Adipocyte (in vitro differentiated cells): ENCODE data around the gene LMTK3.

Experiments
- DNase-seq: peaks from one replicate; pipeline ENCODE4 v3.0.0-alpha.2; 2015; ENCODE audit warnings: low read depth
- H3K27me3 ChIP-seq: replicated peaks from 2 replicates; pipeline ENCODE4 v1.7.0; 2013; ENCODE audit warnings: mild to moderate bottlenecking, low read length, moderate library complexity; ENCODE audit not compliant: control insufficient read depth, insufficient read depth
- H3K36me3 ChIP-seq: 2 replicates; pipeline ENCODE4 v1.7.0; 2013; ENCODE audit warnings: low read length, mild to moderate bottlenecking, moderate library complexity; ENCODE audit not compliant: control insufficient read depth, insufficient read depth, severe bottlenecking
- H3K4me1 ChIP-seq: 2 replicates; pipeline ENCODE4 v1.7.0; 2013; ENCODE audit warnings: mild to moderate bottlenecking, low read length, moderate library complexity; ENCODE audit not compliant: control insufficient read depth, insufficient read depth
- H3K4me3 ChIP-seq: 2 replicates; pipeline ENCODE4 v1.7.0; 2013; ENCODE audit warnings: mild to moderate bottlenecking, low read length, moderate library complexity
- H3K9ac ChIP-seq: 2 replicates; pipeline ENCODE4 v1.7.0; 2013; ENCODE audit warnings: mild to moderate bottlenecking, low read length, moderate library complexity
- H3K9me3 ChIP-seq: 2 replicates; pipeline ENCODE4 v1.7.0; 2013; ENCODE audit warnings: mild to moderate bottlenecking, low read length, moderate library complexity; ENCODE audit not compliant: control insufficient read depth

LMTK3 gene

GRCh38 chr19:48446579-48446978 lies 65.1 kb downstream of the LMTK3 start:
- H3K9me3 ChIP-seq: no peaks in the 10 kb centered on the region
- H3K9ac ChIP-seq: peak overlapping the region; percentile 95
- H3K36me3 ChIP-seq: peaks cover 43% of the 10 kb centered on the region
- peaks cover 14% of the 10 kb centered on the region for H3K4me1 ChIP-seq
- no peak for DNase-seq
- peak overlapping the region; percentile 94 for H3K4me3 ChIP-seq
- no peaks in the 10 kb centered on the region for H3K27me3 ChIP-seq

DNA sequence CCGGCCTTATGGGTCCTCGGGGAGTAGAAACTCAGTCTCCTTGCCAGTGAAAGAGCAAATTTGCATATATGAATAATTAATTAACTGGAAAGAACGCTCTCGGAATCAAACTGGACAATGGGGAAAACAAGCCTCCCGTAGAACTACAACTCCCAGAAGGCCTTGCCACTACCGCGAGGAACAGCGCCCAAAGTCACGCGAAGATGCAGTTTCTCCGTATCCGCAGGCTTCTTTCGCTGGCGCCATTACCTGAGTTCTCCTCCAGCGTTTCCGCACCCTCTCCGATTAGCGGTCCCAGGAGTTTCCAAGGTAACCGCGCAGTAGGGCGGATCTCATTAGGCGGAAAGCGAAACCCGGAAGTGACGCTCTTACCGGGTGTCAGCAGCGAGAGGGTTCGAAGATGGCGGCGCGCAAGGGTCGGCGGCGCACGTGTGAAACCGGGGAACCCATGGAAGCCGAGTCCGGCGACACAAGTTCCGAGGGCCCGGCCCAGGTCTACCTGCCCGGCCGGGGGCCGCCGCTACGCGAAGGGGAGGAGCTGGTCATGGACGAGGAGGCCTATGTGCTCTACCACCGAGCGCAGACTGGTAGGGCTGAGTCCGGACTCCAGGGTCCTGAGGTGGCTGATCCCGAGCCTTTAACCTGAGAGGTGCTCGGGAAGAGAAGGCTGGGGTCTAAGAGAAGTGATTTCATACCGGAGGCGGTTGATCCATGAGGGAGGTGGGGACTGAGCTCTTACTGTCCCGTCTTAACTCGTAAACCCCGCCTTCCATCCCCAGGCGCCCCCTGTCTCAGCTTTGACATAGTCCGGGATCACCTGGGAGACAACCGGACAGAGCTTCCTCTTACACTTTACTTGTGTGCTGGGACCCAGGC lies 65.8 kb downstream of the LMTK3 start, which contains the start of gene GRWD1:
Gene GRWD1, plus strand, starts transcription at position 378 of the 876 bp plus-strand sequence. Its CDS starts 23 bp downstream, at position 401.
- Histone ChIP-seq H3K36me3 (peaks cover 36% of the 10 kb centered on the region), H3K9ac (peak within 1 kb of the TSS; percentile 95), H3K9me3 (no peaks in the 10 kb centered on the region), H3K4me1 (peaks cover 14% of the 10 kb centered on the region), H3K4me3 (peak within 1 kb of the TSS; percentile 94), H3K27me3 (no peaks in the 10 kb centered on the region)
- peak; percentile 93 for DNase-seq

DNA sequence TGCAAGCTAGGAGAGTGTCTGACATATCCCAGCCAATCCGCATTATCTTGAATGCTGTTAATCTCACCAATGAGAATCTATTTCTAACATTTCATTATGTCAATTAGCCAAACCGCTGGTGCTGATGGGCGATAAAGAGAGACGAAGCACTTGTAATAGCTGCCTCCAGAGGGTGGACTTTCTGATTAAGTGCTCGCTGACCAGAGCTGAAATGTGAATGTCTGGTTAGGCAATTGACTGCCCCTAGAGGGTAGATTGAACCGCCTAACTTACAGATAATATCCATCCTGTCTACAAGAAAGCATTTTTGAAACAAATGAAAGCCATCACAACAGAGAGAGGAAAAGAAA lies 66.4 kb downstream of the LMTK3 start:
- H3K9ac ChIP-seq: peak overlapping the region; percentile 95
- peak; percentile 93 for DNase-seq
- no peaks in the 10 kb centered on the region for H3K9me3 ChIP-seq
- H3K27me3 ChIP-seq: no peaks in the 10 kb centered on the region
- peak overlapping the region; percentile 94 for H3K4me3 ChIP-seq
- H3K4me1 ChIP-seq: peaks cover 14% of the 10 kb centered on the region
- peaks cover 29% of the 10 kb centered on the region for H3K36me3 ChIP-seq

DNA sequence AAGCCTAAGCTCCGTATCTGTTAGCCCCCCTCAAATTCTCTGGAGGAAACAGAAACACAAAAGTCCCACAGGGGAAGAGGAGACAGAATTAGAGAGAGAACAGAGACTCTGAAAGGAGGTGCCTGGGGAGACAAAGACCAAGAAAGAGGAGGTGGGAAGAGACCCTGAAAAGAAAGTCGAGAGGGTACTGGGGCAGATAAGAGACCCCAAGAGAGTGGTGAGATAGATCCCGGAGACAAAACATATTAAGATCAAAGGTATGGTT lies 66.8 kb downstream of the LMTK3 start:
- peak; percentile 19 for DNase-seq
- peaks cover 26% of the 10 kb centered on the region for H3K36me3 ChIP-seq

DNA sequence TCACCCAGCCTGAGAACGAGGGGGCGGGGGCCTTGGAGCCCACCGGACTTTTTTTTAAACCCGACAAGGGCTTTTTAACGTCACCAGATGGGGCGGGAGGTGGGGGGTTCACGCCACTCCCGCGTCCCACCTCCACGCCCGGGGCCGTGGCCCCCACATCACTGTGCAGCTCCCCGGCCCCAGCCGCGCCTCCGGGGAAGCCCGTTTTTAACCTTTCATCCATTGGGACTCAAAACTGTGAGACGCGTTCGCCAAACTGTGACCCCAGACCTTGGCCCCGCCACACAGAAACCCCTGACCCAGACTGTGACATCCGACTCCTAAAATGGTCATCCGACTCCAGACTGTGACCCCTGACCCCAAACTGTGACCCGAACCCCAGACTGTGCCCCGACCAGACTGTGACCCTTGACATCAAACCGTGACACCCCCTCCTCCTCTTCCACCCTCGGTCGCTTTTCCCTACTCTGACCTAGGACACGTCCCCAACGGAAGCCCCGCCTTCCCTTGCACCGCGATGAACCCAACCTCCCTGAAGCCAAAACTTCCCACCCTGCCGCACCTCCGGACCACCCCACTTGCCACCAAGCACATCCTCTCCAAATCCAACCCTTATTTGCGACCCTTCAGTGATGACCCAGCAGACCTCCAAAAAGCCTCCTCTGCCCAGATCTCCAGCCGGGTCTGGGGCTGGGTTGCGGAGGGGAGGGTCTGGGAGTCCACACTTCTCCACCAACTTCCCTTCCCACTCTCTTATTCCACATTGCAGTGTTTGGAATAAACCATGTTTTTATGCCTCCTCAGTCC lies 67.3 kb downstream of the LMTK3 start:
- DNase-seq: peak; percentile 15
- no peaks in the 10 kb centered on the region for H3K9me3 ChIP-seq
- no peaks in the 10 kb centered on the region for H3K27me3 ChIP-seq
- peak overlapping the region; percentile 95 for H3K9ac ChIP-seq
- peaks cover 21% of the 10 kb centered on the region for H3K36me3 ChIP-seq
- peaks cover 14% of the 10 kb centered on the region for H3K4me1 ChIP-seq
- peak overlapping the region; percentile 94 for H3K4me3 ChIP-seq

More for the DNA sequence above, 66.8 kb downstream of the LMTK3 start:
- H3K9me3 ChIP-seq: no peaks in the 10 kb centered on the region
- H3K4me3 ChIP-seq: peak overlapping the region; percentile 94
- H3K4me1 ChIP-seq: peaks cover 14% of the 10 kb centered on the region
- H3K27me3 ChIP-seq: no peaks in the 10 kb centered on the region
- H3K9ac ChIP-seq: peak overlapping the region; percentile 95

DNA sequence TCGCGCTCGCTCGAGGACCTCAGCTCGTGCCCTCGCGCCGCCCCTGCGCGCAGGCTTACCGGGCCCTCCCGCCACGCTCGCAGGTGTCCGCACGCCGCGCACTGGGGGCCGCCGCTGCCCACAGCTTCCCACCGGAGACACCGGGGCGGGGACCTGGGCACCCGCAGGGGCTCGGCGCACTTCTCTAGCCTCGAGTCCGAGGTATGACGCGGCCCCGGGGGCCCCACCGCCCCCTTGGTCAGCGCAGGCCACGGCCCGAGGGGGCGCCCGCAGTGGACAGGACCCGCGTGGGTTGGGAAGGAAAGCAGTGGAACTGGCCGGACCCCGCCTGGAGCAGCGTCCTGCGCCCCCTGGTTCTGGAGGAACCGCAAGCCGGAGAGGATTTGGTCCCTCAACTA lies 67.9 kb downstream of the LMTK3 start:
- peak; percentile 13 for DNase-seq
- Histone ChIP-seq H3K4me3 (no peak overlapping the region), H3K9ac (no peak overlapping the region), H3K4me1 (peaks cover 14% of the 10 kb centered on the region), H3K27me3 (no peaks in the 10 kb centered on the region), H3K36me3 (peaks cover 17% of the 10 kb centered on the region), H3K9me3 (no peaks in the 10 kb centered on the region)

- Histone ChIP-seq H3K9ac (no peak overlapping the region), H3K27me3 (no peaks in the 10 kb centered on the region), H3K4me3 (no peak overlapping the region), H3K4me1 (peaks cover 14% of the 10 kb centered on the region), H3K9me3 (no peaks in the 10 kb centered on the region), H3K36me3 (peaks cover 12% of the 10 kb centered on the region)
- peak; percentile 56 for DNase-seq
Measured at GRCh38 chr19:48443256-48443655, 68.4 kb downstream of the LMTK3 start.

DNA sequence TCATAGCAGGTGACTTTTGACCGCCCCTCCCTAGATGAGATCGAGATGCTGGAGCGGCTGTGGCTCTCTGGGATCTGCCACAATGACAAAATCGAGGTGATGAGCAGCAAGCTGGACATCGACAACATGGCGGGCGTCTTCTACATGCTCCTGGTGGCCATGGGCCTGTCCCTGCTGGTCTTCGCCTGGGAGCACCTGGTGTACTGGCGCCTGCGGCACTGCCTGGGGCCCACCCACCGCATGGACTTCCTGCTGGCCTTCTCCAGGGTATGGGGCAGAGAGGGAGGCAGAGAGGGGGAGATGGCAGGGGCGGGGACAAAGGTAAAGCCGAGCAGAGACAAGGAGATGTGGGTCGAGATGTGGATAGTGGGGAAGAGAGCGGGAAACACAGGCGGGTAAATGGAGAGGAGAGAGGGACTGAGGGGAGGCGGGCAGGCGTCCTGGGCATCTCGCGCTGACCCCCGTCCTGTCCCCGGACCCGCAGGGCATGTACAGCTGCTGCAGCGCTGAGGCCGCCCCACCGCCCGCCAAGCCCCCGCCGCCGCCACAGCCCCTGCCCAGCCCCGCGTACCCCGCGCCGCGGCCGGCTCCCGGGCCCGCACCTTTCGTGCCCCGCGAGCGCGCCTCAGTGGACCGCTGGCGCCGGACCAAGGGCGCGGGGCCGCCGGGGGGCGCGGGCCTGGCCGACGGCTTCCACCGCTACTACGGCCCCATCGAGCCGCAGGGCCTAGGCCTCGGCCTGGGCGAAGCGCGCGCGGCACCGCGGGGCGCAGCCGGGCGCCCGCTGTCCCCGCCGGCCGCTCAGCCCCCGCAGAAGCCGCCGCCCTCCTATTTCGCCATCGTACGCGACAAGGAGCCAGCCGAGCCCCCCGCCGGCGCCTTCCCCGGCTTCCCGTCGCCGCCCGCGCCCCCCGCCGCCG lies 69.3 kb downstream of the LMTK3 start:
- H3K9me3 ChIP-seq: no peaks in the 10 kb centered on the region

GRCh38 chr19:48441360-48442050 lies 70.1 kb downstream of the LMTK3 start:
- Histone ChIP-seq H3K4me1 (peaks cover 12% of the 10 kb centered on the region), H3K36me3 (no peaks in the 10 kb centered on the region), H3K27me3 (no peaks in the 10 kb centered on the region), H3K4me3 (no peak overlapping the region), H3K9ac (no peak overlapping the region), H3K9me3 (no peaks in the 10 kb centered on the region)
- no peak for DNase-seq

More for the DNA sequence above, 69.3 kb downstream of the LMTK3 start:
- DNase-seq: no peak
- peaks cover 14% of the 10 kb centered on the region for H3K4me1 ChIP-seq
- H3K36me3 ChIP-seq: peaks cover 3% of the 10 kb centered on the region
- no peak overlapping the region for H3K9ac ChIP-seq
- H3K27me3 ChIP-seq: no peaks in the 10 kb centered on the region
- H3K4me3 ChIP-seq: no peak overlapping the region

DNA sequence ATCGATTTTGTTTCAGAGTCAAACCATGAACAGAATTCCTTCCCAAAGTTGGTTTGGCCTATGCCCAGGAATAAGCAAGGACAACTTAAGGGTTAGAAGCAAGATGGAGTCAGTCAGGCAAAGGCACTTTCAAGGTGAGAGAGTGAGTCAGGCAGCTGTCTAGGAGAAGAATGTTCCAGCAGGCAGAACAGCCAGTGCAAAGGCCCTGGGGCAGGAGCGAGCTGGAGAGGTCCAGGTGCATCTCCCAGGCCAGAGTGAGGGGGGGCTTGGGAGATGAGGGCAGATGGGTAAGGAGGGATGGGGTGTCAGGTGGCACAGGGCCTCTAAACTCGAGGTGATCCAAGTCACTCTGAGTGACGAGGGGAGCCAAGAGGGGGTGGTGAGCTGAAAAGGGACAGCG lies 75.0 kb downstream of the LMTK3 start:
- Histone ChIP-seq H3K36me3 (no peaks in the 10 kb centered on the region), H3K9ac (no peak overlapping the region), H3K4me1 (no peaks in the 10 kb centered on the region), H3K27me3 (no peaks in the 10 kb centered on the region), H3K9me3 (no peaks in the 10 kb centered on the region), H3K4me3 (no peak overlapping the region)
- DNase-seq: no peak
